ENCODE data around the gene UBAP2. TPM values are rescaled to one million over a fixed set of nuclear protein-coding genes. Genes with fewer than 3 reads are reported as not detected.

The UBAP2 gene
- total RNA-seq, 1 donor from 2014 or later = 56.2 TPM

DNA sequence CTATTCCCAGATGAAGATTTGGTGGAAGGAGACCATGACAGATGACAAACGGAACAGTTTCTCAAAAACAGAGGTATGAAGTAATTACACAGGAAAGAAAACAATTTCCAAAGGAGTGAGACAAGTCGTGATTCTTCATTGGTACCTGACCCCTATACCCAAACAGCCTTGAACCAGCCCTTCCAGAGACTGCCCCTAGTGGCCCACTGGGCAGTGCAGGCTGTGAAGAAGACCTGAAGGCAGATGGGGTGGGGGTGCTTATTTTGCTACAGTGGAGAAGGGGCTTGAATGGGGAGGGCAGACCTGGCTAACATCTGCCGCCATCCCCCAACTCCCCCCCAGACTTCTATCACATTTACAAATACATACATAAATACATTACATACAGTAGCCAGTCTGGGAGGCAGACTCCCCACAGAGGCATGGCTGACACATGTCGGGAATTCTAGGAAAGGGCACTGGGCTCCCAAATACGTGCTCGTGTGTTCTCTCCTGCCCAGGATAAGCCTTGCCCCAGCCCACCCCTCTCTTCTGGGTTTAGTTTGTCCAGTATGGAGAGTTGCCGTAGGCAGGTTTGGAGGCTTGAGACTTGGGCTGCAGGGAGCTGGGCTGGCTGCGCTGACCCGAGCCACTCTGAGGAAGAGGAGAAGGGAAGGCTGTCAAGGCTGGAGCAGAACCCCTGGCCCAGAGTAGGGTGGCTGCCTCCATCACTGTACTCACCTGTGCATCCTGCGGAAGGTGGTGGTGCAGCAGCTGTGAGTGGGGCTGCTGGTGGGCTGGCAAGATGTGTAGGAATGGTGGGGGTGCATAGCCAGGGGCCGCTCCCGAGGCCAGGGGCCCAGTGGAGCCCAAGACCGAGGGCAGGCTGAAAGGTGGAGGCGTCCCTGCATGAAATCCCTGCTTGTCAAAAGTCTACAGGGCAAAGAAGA lies 126.5 kb downstream of the UBAP2 start:
- H3K4me3 Mint-ChIP-seq = no peak overlapping the region
- DNase-seq (ENCODE audit: low spot score) = no peak
- no peaks in the 10 kb centered on the region for H3K9me3 Mint-ChIP-seq
- no peak overlapping the region for H3K27ac Mint-ChIP-seq
- no peaks in the 10 kb centered on the region for H3K27me3 Mint-ChIP-seq (ENCODE audit: insufficient read depth)
- no peaks in the 10 kb centered on the region for H3K4me1 Mint-ChIP-seq (ENCODE audit: low read depth)
- H3K36me3 Mint-ChIP-seq (ENCODE audit: low read depth) = peaks cover 43% of the 10 kb centered on the region
- intact Hi-C loops (cut with micrococcal nuclease) = loop anchor here (5.0 kb wide), 2 partner anchors 110 to 150 kb away; no protein-coding TSS in a partner anchor

DNA sequence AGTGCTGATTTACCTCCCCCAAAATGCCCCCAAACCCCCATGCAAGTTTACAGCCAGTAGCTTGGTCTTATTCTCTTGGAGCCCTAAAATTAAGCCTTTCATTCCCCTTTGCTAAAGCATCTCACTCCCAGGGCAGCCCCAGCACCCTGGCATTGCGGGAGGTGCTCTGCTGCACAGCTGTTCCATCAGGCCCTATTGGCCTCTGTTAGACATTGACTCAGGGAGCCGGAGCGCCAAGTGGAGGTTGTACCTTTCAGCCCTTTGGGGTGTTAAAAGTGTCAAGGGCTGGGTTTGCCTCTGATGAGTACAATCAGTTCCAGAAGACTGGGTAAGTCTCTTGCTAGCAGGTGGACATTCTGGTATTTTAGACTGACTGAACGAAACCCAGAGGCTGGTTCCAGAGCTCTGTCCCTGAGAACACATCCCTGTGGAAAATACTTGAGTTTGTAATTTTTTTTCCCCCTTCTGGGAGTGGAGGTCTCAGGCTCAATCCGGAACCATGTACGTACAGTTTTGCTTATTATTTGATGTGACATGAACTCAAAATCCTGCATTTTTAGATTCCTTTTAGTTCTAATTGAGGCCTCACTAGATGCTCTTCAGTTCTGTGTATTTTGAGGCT lies 129.3 kb downstream of the UBAP2 start:
- Mint-ChIP-seq H3K27ac (peak overlapping the region; percentile 20), H3K4me1 (ENCODE audit: low read depth) (no peaks in the 10 kb centered on the region), H3K9me3 (no peaks in the 10 kb centered on the region), H3K27me3 (ENCODE audit: insufficient read depth) (no peaks in the 10 kb centered on the region), H3K4me3 (no peak overlapping the region), H3K36me3 (ENCODE audit: low read depth) (peaks cover 41% of the 10 kb centered on the region)
- no peak for DNase-seq (ENCODE audit: low spot score)
- intact Hi-C loops (cut with micrococcal nuclease) = no loop called here

DNA sequence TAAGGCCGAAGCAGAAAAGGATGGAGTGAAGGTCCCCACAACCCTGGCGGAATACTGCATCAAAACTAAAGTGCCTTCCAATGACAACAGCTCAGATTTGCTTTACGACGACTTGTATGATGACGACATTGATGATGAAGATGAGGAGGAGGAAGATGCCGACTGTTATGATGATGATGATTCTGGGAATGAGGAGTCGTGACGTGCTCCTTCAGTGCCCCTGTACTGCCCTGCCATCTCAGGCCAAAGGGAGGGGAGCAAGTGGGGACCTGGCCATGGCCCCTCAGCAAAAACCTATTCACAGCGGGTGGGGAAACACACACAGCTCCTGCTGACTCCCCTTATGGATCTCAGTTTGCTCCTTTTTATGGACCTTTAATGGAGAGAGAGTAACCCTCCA lies 131.7 kb downstream of the UBAP2 start:
- Mint-ChIP-seq H3K36me3 (ENCODE audit: low read depth) (peaks cover 37% of the 10 kb centered on the region), H3K27me3 (ENCODE audit: insufficient read depth) (no peaks in the 10 kb centered on the region), H3K27ac (no peak overlapping the region), H3K9me3 (no peaks in the 10 kb centered on the region), H3K4me3 (no peak overlapping the region), H3K4me1 (ENCODE audit: low read depth) (no peaks in the 10 kb centered on the region)
- no peak for DNase-seq (ENCODE audit: low spot score)
- intact Hi-C loops (cut with micrococcal nuclease) = no loop called here

DNA sequence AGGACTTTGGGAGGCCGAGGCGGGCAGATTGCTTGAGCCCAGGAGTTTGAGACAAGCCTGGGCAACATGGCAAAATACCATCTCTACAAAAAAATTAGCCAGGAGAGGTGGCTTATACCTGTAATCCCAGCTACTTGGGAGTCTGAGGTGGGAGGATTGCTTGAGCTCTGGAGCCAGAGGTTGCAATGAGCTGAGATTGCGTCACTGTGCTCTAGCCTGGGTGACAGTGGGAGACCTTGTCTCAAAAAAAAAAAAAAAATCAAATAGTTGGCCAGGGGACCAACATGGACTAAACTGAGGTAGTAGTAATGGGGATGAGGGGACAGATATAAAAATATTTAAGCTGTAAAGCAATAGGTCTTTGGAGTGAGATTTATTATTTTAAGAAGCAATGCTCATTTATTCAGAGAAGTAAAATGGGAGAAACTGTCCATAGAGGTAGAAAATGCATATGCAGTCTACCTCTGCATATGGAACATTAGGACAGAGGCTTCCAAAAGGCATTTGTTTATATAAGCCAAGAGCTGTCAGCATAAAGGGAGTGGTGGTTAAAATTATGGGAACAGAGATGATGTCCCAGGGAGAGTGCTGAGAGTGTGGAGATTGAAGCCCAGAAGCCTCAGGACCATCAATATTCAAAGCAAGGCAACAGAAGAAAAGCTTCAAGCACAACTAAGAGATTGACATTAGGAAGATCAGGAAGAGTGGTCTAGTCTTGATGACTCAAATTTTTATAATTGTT lies 133.6 kb downstream of the UBAP2 start:
- Mint-ChIP-seq H3K4me3 (no peak overlapping the region), H3K36me3 (ENCODE audit: low read depth) (peaks cover 29% of the 10 kb centered on the region), H3K4me1 (ENCODE audit: low read depth) (no peaks in the 10 kb centered on the region), H3K27me3 (ENCODE audit: insufficient read depth) (no peaks in the 10 kb centered on the region), H3K27ac (no peak overlapping the region), H3K9me3 (no peaks in the 10 kb centered on the region)
- no peak for DNase-seq (ENCODE audit: low spot score)
- intact Hi-C loops (cut with micrococcal nuclease) = no loop called here

DNA sequence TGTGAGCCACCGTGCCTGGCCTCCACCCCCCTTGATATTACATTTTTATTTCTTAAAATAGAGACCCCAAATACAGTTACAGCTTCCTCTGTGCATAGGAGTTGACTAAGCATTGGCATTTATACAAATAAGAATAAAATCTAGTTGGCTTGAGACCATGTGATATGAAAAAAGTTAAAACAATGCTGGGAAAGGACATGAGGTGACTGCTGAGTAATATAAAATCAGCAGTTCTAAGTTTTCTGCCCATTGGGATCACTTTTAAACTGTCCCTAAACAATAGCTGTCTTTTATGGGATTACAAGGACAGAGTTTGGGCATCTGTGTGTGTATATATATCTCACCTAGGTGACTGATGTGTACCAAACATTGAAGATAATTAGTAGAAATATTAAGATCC lies 135.1 kb downstream of the UBAP2 start:
- H3K27me3 Mint-ChIP-seq (ENCODE audit: insufficient read depth) = no peaks in the 10 kb centered on the region
- H3K27ac Mint-ChIP-seq = no peak overlapping the region
- H3K4me1 Mint-ChIP-seq (ENCODE audit: low read depth) = no peaks in the 10 kb centered on the region
- peaks cover 25% of the 10 kb centered on the region for H3K36me3 Mint-ChIP-seq (ENCODE audit: low read depth)
- DNase-seq (ENCODE audit: low spot score) = no peak
- H3K9me3 Mint-ChIP-seq = no peaks in the 10 kb centered on the region
- no peak overlapping the region for H3K4me3 Mint-ChIP-seq
- intact Hi-C loops (cut with micrococcal nuclease) = no loop called here

DNA sequence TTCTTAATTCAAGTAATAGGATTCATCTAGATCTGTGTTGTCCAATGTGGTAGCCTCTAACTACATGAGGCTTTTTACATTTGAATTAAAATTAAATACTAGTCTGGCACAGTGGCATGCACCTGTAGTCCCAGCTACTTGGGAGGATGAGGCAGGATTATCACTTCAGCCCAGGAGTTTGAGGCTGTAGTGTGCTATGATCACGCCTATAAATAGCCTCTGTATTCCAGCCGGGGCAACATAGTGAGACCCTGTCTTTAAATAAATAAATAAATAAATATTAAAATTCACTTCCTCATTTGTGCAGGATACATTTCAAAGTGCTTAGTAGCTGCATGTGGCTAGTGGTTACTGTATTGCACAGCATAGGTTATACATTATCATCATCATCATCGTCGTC lies 139.9 kb downstream of the UBAP2 start:
- Mint-ChIP-seq H3K4me3 (no peak overlapping the region), H3K9me3 (no peaks in the 10 kb centered on the region), H3K27ac (no peak overlapping the region), H3K36me3 (ENCODE audit: low read depth) (peaks cover 15% of the 10 kb centered on the region), H3K4me1 (ENCODE audit: low read depth) (peaks cover 18% of the 10 kb centered on the region), H3K27me3 (ENCODE audit: insufficient read depth) (no peaks in the 10 kb centered on the region)
- no peak for DNase-seq (ENCODE audit: low spot score)
- intact Hi-C loops (cut with micrococcal nuclease) = no loop called here

DNA sequence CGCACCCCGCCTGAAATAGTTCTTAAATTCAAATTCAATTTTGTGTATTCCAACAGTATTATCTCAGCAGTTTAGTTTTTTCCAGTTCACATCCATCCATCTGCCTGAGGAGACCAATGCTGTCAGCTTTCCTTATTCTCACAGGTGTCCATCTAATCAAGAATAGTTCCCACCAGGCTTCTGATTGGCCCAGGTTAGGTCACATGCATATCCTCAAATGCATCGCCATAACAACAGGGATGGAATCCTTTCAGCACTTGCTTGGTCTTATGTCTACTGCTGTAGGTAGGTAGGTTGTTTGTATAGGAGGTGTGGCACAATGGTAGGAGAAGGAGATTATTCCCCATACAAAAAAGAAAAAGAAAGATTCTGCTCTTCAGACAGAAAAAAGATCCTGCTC lies 140.6 kb downstream of the UBAP2 start:
- H3K9me3 Mint-ChIP-seq = no peaks in the 10 kb centered on the region
- H3K4me1 Mint-ChIP-seq (ENCODE audit: low read depth) = peaks cover 23% of the 10 kb centered on the region
- H3K27ac Mint-ChIP-seq = no peak overlapping the region
- no peak for DNase-seq (ENCODE audit: low spot score)
- peaks cover 15% of the 10 kb centered on the region for H3K36me3 Mint-ChIP-seq (ENCODE audit: low read depth)
- no peaks in the 10 kb centered on the region for H3K27me3 Mint-ChIP-seq (ENCODE audit: insufficient read depth)
- intact Hi-C loops (cut with micrococcal nuclease) = no loop called here
- no peak overlapping the region for H3K4me3 Mint-ChIP-seq

DNA sequence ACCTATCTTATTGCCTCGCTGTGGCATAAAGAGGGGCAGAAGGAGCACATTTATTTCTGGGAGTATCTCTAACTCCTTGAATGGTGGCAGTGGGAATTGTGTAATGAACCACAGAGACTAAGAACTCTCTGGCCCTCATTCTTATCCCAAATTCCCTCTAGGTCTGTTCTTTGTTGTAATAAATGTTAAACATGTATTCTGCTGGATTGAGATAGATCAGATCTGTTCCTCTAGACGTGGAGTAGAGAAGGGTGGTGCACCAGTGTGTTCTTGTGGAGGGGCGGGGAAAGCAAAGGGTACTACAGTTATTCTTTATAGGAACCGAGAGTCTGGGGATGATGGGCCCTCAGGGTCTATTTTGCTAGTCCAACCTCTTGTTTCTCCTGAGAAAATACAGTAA lies 141.3 kb downstream of the UBAP2 start:
- H3K9me3 Mint-ChIP-seq = no peaks in the 10 kb centered on the region
- no peak overlapping the region for H3K27ac Mint-ChIP-seq
- no peaks in the 10 kb centered on the region for H3K27me3 Mint-ChIP-seq (ENCODE audit: insufficient read depth)
- intact Hi-C loops (cut with micrococcal nuclease) = no loop called here
- peaks cover 23% of the 10 kb centered on the region for H3K4me1 Mint-ChIP-seq (ENCODE audit: low read depth)
- no peak overlapping the region for H3K4me3 Mint-ChIP-seq
- DNase-seq (ENCODE audit: low spot score) = no peak
- H3K36me3 Mint-ChIP-seq (ENCODE audit: low read depth) = peaks cover 15% of the 10 kb centered on the region

DNA sequence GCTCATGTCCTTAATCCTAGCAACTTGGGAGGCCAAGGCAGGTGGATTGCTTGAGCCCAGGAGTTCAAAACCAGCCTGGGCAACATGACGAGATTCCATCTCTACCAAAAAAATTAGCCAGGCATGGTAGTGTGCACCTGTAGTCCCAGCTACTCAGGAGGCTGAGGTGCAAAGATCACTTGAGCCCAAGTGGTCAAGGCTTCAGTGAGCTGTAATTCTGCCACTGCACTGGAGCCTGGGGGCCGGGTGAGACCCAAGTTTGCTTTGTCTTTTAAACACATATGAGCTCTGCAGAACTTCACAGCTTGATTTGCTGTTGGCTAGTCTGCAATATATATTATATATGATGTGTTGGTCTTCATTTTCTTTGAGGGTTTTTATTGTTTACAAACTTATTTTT lies 141.9 kb downstream of the UBAP2 start:
- intact Hi-C loops (cut with micrococcal nuclease) = no loop called here
- DNase-seq (ENCODE audit: low spot score) = no peak
- Mint-ChIP-seq H3K36me3 (ENCODE audit: low read depth) (peaks cover 13% of the 10 kb centered on the region), H3K27ac (no peak overlapping the region), H3K4me3 (no peak overlapping the region), H3K4me1 (ENCODE audit: low read depth) (peaks cover 23% of the 10 kb centered on the region), H3K9me3 (no peaks in the 10 kb centered on the region), H3K27me3 (ENCODE audit: insufficient read depth) (no peaks in the 10 kb centered on the region)

DNA sequence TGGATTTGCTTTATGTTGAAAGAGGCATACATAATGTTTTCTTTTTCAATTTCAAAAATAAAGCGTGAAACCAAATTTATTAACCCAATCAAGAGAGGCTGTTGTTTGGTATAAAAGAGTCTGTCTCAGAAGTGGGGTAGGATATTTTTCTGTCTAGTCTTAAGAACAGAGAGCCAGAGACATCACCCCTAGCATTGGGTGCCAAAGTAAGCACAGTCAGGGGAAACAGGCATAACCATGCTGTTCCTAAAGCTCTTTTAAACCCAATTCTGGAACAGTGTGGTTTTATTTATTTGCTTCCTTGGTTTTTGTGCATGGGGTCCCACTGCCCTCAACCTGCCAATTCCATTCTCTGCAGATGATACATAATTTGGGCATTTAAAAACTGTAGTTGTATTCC lies 143.6 kb downstream of the UBAP2 start:
- H3K36me3 Mint-ChIP-seq (ENCODE audit: low read depth) = peaks cover 17% of the 10 kb centered on the region
- H3K9me3 Mint-ChIP-seq = no peaks in the 10 kb centered on the region
- no peak overlapping the region for H3K27ac Mint-ChIP-seq
- no peak overlapping the region for H3K4me3 Mint-ChIP-seq
- H3K4me1 Mint-ChIP-seq (ENCODE audit: low read depth) = peaks cover 23% of the 10 kb centered on the region
- intact Hi-C loops (cut with micrococcal nuclease) = no loop called here
- no peak for DNase-seq (ENCODE audit: low spot score)
- no peaks in the 10 kb centered on the region for H3K27me3 Mint-ChIP-seq (ENCODE audit: insufficient read depth)

DNA sequence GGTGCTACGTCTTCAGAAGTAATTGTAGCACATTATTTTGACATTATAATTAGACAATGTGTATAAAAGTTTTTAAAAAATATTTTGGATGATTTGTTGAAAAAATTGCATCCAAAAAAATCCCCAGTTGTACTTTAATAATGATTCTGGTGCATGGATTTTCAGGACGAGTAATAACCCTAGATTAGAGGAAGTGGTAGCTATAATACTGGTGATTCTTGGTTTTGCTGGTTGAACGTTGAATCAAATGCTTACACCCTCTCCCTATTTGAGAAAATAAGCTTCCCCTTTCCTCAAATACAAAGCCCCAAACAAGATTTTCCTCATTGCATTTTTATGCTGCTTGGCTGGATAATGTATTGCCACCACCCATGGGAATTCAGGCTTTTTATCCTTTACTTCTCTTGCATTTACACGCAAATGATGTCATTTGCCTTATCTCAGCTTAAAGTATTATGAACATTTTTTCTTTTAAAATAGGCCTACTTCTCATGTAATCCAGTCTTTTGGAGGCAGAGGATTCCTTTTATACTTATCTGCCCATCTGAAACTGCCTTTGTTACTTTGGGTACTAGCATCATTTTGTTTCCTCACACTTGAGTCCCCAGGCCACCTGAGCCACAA lies 145.4 kb downstream of the UBAP2 start:
- no peak for DNase-seq (ENCODE audit: low spot score)
- H3K27ac Mint-ChIP-seq = no peak overlapping the region
- no peaks in the 10 kb centered on the region for H3K9me3 Mint-ChIP-seq
- peaks cover 17% of the 10 kb centered on the region for H3K36me3 Mint-ChIP-seq (ENCODE audit: low read depth)
- H3K4me3 Mint-ChIP-seq = no peak overlapping the region
- no peaks in the 10 kb centered on the region for H3K27me3 Mint-ChIP-seq (ENCODE audit: insufficient read depth)
- H3K4me1 Mint-ChIP-seq (ENCODE audit: low read depth) = peaks cover 23% of the 10 kb centered on the region
- intact Hi-C loops (cut with micrococcal nuclease) = loop anchor here (5.0 kb wide), 1 partner anchor 46 kb away; no protein-coding TSS in a partner anchor

DNA sequence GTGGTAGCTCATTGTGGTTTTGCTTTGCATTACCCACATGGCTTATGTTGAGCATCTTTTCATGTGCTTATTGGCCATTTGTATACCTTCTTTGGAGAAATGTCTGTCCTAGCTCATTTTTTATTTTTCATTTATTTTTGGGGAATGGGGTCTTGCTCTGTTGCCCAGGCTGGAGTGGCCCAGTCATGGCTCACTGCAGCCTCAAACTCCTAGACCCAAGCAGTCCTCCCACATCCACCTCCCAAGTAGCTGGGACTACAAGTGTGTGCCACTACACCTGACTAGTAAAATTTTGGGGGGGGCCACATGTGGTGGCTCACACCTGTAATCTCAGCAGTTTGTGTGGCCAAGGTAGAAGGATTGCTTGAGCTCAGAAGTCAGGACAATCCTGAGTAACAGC lies 154.4 kb downstream of the UBAP2 start:
- no peak overlapping the region for H3K27ac Mint-ChIP-seq
- no peaks in the 10 kb centered on the region for H3K27me3 Mint-ChIP-seq (ENCODE audit: insufficient read depth)
- intact Hi-C loops (cut with micrococcal nuclease) = no loop called here
- H3K36me3 Mint-ChIP-seq (ENCODE audit: low read depth) = peaks cover 11% of the 10 kb centered on the region
- no peaks in the 10 kb centered on the region for H3K9me3 Mint-ChIP-seq
- peaks cover 6% of the 10 kb centered on the region for H3K4me1 Mint-ChIP-seq (ENCODE audit: low read depth)
- no peak for DNase-seq (ENCODE audit: low spot score)
- H3K4me3 Mint-ChIP-seq = no peak overlapping the region
